IPS-NIHi7 (cell line): ENCODE measurements around the gene EGLN1.

Source experiments
- DNase-seq: peaks from one replicate; pipeline ENCODE4 v3.0.0; 2012; ENCODE audit warnings: mixed read lengths; ENCODE audit errors: extremely low spot score

The EGLN1 gene

DNA sequence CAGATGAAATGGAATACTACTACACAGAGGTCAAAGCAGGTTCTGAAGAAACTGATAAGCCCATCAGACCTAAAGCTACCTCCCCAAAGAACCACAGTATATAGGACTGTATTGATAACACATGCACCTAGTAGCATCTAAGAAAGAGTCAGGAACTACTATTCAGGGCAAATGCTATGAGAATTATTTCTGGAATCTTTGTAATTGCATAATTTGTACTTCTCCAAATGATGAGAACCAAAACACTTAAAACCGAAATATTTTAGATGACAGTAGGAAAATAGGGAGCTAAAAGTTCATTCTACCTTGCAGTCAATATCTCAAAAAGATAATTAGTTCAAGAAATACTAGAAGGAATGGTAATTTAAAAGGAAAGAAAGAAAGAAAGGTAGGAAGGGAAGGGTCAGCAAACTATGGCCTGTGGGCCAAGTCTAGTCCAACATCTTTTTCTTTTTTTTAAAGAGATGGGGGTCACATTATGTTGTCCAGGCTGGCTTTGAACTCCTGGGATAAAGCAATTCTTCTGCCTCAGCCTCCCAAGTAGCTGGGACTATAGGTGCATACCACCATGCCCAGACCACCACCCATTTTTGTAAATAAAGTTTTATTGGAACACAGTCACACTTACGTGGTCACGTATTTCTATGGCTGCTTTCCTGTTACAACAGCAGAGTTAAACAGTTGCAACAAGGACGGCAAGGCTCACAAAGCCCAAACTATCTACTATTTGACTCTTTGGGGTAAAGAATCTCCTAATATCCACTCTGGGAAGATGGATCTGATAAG is 24.0 kb downstream of the EGLN1 start:
- DNase-seq = no peak

DNA sequence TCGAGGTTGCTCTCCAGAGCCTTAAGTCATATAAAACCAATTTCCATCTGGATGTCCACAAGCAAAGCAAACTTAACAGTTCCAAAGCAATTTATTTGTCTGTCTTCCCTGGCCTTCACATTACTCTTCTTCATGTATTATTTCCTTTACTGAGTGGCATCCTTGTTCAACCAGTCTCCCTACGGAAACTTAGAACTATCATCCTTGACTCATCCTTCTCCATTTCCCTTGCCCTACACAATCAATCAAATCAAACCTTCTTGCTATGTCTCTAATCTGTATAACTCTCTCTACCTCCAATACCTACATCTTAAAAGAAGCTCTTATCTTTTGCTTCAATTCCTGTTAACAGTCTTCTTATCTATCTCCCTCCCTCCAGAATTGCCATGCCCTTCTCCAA is 25.4 kb downstream of the EGLN1 start:
- no peak for DNase-seq

DNA sequence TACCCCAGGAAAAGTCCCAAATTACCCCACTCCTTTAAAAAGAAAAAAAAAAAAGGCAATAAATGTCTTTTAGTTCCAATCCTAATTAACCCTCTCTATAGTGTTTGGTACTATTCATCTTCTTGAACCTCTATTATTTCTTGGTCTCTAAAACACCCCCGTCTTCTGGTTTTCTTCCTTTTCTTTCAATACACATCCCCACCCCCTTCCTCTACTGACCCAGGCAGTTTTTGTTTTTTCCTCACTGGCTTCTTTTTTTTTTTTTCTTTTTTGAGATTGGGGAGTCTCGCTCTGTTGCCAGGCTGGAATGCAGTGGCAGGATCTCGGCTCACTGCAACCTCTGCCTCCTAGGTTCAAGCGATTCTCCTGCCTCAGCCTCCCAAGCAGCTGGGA is 26.1 kb downstream of the EGLN1 start:
- no peak for DNase-seq

DNA sequence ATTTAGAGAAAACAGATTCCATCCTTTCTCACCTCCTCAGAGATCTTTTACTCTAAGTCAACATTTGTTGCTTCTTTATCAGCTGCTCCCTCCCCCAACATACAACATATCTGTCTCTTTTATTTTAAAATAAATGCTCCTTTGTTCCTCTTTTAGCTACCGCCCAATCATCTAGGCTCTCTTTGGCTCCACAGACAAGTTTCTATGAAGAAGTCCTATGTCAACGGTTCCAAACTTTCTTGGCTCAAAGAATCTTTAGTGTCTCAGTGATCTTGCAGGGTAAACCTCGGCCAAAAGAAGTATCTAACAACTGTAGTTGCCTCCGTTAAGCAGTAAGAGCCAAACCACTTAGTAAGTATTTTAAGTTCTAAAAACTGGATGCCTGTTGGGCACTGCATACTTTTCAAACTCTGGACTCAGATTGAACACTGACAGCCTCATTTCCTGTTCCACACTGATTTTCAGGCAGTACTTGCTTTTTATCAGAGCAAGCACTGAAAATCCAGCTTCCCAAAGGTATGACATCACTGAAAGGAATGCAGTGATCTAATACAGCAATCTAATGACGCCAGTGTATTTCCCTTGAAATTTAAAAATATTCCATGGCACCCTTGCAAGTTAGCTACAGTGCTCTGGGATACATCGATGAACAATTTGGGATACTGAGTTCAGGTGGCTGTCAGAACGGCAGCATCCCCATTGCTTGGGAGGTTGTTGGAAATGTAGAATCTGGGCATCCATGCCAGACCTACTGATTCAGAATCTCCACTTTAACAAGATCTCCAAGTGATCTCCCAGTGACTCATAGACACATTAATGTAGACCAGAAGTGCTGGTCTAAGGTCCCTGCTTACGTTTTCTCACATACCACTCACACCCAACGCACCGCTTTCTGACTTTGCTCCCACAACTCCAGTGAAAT is 26.8 kb downstream of the EGLN1 start:
- DNase-seq = no peak

DNA sequence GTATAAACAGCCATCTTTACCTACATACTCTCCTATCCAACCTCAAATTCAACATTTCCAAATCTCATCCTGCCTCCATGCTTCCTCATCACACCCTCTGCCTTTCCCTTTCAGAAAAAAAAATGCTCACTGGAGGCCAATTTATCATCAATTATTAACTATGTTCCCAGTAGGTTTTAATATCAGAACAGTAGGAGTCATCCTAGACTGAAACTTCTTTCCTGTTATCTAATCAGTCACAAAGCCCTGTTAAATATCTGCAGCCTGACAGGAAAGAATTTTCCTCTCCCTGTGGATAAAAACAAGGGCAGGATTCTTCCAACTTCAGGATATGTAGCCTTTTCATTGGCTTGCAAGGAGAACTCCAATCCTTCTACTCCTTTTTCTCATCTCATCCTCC is 28.4 kb downstream of the EGLN1 start:
- DNase-seq = no peak

DNA sequence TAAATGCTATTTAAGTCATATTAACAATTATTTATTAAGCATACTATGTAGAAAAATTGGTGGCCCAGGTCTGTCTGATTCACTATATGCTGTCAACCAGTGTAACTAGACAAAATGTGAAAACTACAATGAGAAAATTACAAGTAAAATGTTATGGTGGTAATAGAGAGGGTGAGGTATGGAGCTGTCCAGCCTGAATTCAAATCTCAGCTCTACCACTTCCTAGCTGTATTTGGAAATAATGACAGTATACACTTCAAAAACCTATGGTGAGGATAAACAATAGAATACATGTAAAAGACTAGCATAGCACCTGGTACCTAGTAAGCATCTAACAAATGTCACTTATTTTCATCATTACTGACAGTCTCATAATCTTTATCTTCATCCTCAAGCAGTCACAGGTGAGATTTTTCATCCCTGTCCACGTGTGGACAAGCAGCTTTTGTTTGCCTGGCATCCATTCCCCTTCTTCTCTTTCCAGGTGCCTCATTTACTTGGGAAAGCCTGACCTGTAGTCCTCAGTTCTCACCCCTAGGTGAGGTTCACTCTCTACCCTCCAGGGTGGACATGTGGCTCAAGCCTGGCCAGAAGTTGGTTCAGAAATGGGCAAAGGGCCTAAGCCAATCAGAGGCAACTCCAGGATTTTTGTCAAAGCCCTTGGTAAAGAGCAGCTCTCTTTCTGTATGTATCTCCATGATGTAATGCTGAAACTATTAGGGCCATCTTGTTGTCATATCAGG is 29.5 kb downstream of the EGLN1 start:
- DNase-seq = no peak

DNA sequence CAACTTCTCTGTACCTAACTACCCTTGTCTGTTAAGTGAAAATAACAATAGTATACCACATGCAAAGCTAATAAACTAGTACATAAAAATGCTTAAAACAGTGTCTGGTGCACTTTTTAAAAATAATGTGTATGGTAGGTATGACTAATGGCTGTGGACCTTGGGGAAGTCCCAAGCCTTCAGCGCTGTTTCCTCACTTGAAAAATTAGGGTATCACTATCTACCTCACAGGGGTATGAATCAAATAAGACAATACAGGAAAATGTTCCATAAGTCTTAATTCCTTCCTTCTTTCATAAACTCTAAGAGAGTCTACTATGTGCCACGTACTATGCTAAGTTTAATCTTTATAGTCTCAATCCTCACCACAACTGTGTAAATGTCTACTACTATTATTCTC is 32.0 kb downstream of the EGLN1 start:
- DNase-seq = no peak

DNA sequence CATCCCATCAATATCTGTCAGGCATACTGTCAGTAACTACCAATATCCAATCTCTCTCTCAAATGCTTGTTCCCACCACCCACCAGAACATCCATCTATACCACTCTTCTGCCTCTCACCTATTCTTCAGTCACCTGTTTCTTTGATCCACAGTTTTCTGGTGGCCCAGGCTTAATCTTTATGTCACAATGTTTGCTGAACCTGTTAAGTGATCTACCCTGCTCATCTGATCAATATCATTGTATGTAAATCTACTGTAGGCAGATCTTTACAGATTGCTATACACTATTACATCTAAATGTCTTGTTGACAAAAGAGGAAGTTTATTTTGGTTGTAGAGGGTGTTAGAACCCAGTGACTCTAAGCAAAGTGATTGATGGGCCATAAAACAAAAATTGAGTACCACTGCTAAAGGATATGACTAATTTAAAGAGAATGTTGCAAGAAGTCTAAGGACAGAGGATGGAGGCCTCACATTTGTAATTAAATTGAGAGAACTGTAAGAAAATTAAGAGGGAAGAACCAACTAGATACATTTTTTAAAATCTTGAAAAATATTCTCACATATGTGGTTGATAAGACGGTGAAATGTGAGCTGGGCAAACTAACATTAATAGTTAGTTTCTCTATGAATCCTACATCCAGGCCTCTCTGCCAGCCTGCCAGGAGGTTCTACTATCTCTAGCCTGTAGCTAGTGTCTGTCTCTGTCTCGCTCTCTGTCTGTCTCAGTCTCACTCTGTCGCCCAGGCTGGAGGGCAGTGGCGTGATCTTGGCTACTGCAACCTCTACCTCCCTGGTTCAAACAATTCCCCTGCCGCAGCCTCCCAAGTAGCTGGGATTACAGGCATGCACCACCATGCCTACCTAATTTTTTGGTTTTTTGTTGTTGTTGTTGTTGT is 34.1 kb downstream of the EGLN1 start:
- no peak for DNase-seq

DNA sequence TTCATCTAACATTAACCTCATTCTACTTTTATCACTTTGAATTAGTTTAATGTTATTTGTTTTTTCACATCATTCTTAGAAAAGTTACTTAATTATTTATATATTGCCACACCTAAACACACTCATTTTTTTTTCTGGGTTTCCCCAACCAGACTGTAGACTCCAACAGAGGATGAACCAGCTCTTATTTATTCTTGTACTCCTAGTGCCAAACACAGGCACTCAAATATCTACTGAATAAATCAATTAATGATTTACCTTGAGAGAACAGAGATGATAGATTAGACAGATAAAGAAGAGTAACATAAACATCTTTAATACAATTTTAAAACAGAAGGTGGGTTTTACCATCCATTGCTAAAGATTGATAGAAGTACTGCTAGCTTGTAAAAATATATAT is 35.6 kb downstream of the EGLN1 start:
- no peak for DNase-seq

DNA sequence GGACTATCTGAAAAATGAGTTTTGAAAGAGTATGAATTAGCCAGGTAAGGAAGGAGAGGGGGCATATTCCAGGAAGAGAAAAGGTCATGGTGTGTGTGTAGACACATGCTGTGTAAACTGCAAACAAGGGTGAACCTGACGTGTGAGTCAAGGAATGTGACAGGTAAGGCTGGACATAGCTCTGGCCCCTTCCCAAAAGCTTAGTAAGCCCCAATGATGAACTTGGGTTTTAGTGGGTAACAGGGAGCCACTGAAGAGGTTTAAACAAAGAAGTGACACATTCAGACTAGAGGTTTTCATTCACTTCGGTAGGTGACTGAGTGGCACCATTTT is 36.7 kb downstream of the EGLN1 start:
- DNase-seq = no peak

DNA sequence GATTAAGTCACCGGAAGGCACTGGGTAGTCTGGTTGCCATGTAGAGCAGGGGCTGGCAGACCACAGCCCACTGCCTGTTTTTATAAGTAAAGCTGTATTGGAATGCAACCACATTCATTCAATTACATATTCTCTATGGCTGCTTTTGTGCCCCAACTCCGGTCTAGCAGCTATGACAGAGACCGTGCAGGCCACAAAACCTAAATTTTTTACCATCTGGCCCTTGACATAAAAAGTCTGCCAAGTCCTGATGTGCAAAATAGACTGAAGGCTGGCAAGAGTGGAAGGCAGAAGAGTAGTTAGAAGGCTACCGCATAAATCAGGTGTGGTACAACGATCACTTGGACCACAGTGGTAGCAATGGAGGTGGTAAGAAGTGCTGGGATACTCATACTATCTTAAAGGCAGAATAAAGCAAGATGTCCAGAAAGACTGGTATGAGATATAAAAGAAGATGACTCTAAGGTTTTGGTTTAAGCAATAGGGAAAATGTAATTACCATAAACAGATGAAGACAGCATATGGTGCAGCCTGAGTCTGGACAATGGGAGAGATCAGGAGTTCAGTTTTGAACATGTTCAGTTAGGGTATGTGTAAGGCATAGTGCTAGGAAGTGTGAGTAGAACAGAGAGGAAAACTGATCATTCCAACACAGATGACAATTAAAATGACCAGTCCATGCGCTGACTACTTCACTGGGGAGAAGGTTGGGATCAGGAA is 37.2 kb downstream of the EGLN1 start:
- DNase-seq = no peak

DNA sequence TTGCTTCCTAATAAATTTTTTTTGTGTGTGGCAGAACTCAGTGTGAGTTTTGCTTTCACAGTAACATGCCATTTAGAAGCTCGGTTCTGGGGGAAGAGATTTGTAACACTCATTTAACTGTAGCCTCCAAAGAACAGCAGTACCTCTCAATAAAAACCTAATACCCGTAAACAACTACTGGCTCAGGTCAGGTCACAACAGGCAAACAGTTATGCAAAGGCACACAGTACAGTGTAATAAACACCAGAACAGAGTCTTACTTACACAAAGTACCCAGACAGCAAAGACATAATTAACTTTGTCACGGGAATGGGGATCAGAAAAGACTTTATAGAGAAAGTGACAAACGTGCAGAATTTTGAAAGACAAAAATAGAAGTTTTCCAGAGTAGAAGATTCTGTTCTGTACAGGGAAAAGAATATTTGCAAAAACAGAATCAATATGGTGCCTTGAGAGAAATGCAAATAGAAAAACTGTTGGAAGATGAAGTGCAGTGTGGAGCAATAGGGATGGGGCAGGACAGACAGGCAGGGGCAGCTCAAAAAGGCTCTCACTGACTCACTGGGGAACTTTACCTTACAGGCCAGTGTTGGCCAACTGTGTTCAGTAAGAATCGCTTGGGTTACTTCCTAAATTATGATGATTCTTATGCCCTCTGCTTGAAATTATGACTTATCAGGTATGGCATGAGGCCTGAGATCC is 38.8 kb downstream of the EGLN1 start:
- DNase-seq = no peak

DNA sequence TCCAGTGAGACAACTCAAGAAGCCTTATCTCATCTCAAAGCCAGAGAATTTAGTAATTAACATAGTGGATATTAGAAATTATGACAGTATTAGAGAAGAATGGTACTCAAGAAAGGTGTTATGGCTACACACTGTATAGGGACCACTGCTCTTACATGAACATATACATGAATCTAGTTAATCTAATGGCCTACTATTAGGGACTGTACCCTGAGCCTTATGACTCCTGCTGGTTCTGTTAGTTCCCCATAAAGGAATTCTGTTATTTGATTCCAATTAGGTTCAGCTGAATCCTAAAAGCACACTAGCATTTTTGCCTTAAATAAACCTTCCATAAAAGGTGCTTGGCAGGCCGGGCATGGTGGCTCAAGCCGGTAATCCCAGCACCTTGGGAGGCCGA is 39.7 kb downstream of the EGLN1 start:
- DNase-seq = no peak

DNA sequence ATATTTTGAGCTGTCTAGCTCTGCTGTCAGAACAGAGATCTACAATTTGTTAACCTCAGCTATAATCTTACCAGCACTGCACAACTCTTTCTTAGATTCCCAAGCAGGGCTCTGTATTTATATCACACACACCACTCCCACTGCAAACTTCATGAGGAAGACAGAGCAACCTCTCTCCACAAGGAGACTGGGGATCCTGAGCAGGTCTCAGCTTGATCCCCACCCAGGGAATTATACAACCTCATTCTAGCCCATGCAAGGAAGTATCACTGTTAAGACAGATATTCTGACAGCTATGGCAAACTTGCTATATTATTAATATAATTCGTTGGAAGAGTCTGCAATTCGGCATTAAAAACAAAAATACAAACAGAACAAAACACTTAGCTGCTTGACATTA is 40.4 kb downstream of the EGLN1 start:
- no peak for DNase-seq

DNA sequence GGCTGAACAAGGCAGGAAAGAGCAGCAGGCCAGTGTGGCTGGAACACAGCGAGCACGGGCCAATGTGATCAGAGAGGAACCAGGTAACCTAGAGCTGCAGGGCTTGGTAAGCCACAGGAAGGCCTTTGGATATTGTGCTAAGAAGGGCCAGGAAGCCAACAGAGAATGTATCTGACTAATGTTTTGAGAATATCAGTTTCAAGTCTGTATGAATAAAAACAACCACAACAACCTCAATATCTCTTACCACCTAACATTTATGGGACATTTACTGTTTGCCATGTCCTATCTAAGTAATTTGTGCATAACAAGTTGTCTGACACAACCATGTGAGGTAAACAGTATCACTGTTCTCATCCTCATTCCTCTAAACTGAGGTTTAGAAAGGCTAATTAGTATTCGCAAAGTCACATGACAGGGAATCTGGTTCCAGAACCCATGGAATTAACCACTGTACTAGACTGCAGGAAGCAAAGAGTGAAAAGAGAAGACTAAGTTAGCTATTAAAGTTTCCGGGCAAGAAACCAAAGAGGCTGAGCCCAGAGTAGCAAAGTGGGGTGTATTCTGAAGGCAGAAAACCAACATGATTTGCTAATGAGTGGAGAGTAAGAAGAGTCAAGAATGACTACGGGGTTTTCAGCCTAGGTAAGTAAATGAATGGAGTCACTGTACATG is 45.1 kb downstream of the EGLN1 start:
- DNase-seq = no peak

DNA sequence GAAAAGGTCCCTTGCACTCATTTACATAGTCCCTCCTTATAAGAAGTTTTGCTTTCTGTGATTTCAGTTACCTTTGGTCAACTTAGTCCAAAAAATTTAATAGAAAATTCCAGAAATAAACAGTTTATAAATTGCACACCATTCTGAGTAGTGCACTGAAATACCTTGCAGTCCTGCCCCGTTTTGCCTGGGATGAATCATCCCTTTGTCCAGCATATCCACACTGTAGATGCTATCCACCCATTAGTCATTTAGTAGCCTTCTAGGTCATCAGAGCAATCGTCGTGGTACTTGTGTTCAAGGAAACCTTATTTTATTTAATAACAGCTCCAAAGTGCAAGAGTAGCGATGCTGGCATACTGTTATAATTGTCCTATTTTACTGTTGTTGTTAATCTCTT is 46.0 kb downstream of the EGLN1 start:
- no peak for DNase-seq

DNA sequence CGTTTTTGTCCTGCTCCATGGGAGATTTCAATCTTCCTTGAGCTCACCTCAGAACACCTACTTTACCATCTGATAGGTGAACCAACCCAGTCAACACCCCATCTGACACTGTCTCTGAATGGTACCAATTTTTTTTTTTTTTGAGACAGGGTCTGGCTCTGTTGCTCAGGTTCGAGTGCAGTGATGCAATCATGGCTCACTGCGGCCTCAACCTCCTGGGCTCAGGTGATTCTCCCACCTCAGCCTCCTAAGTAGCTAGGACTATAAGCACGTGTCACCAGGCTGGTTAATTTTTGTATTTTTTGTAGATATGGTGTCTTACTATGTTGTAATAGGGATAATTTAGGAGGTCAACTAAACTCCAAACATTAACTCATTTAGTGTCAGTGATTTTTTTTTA is 47.7 kb downstream of the EGLN1 start:
- no peak for DNase-seq

DNA sequence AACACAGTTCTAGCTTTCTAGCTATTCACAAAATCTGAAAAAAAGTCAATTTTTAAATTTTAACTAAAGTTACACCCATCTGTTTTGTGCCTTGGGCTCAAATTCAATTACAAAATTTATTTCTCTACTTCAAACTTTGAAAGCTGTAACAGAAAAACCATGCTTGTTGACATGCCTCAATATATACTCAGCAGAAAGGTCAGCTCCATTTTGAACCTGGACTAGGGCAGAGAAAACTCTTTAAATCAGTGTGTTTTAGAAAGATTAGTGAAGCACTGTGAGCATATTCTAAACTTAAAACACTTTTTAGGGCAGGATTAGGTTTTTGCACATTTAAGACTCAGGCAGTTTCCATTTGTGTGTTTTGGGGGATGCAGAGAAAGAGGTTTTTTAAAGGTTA is 49.6 kb downstream of the EGLN1 start:
- no peak for DNase-seq

DNA sequence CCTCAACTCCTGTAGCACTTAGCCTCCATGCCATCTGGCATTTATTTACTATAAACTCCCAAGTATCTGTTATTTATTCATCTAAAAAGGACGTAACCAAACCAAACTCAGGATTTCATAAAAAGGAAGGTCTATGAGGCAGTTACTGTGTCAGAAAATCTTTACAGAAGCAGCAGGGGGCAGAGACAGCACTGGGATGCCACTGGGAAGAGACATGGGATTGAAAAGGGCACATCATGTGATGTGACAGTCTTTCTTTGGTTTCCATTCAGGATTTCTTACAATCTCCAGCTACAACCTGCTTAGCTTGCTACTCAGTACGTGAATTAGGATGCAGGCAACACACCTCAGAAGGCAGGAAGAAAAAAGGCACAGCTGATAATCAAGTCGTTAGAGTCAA is 52.8 kb downstream of the EGLN1 start:
- no peak for DNase-seq

DNA sequence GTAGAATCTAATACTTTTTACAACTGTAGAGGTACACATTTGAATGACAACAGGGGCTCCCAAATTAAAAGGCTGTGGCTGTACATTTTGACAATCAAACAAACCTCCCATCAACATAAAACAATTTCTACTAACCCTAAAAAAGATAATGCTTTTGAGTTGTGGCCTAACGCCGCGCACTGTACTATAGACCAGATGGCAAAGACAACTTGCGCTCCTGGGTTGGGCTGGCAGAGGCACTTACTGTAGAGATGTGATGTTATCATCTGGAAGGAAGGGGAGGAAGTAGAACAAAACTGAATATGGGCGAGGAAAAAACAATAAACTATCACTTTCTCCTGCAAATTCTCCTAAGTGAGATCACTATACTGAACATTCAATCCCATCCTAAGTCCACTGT is 57.9 kb downstream of the EGLN1 start:
- DNase-seq = no peak
